GM18502 (cell line): Measurements from ENCODE around the gene COL13A1.

Experiments
- ATAC-seq: cut with Tn5 transposase; IDR thresholded peaks from one replicate; pipeline ENCODE4 v1.9.1; 2021; ENCODE audit warnings: mild to moderate bottlenecking; ENCODE audit not compliant: unreplicated experiment, poor library complexity

COL13A1 gene

DNA sequence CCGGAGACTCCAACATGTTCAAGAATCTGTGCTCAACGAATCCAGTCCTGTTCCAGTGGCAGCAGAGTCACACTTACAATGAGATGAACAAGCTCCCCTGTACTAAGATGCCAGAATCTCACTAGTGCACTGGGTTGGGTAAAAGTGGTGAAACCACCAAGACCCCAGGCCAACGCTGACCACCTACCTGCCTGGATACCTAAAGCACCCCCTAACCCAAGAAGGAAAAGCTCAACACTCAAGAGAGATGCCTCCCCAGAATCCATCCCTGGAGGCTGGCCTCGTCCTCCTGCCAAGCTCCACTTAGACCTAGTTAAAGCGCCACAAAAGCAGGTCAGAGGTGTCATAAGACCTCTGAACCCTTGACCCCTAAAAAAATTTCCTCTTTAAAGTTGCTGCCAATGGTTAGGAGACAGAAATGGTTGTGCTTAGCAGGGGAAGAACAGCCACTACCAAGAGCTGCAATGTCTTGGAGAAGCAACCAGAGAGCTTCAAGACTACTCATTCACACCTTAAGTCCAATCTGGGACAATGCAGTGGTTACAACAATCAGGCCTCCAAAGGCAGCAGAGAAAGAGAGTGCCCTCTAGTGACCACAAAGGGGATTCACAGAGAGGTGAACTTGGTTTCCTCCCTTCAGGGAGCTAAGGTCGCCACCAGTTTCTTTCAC lies 156.3 kb downstream of the COL13A1 start:
- ATAC-seq: no peak

DNA sequence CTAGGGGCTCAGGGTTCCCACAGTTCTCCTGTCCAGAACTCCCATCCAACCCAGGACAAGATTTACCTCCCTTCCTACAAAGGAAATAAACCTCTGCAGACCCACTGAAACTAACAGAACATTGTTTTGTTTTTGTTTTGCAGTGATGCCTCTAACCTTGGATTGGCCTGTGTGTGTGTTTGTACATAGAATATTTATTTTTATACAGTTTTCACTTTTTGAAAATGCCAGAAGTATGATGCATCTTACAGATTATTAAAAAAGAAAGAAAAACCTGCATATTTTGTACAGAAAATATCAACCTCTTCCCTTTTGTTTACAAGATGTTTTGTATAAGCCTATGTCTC lies 156.8 kb downstream of the COL13A1 start:
- ATAC-seq: no peak

DNA sequence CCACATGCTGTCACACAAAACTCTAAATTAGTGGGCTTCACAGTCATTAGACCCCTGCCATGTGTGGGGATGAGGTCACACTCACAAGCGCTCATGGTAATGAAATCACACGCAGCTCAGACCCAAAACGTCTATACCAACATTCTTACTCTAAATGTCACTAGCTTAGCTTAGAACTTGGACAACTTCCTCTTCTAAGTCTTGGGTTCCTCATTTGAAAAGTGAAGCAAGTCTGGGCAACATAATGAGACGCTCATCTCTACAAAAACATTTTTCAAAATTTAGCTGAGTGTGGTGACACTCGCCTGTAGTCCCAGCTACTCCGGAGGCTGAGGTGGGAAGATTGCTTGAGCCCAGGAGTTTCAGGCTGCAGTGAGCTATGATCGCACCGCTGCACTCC lies 158.2 kb downstream of the COL13A1 start:
- no peak for ATAC-seq

DNA sequence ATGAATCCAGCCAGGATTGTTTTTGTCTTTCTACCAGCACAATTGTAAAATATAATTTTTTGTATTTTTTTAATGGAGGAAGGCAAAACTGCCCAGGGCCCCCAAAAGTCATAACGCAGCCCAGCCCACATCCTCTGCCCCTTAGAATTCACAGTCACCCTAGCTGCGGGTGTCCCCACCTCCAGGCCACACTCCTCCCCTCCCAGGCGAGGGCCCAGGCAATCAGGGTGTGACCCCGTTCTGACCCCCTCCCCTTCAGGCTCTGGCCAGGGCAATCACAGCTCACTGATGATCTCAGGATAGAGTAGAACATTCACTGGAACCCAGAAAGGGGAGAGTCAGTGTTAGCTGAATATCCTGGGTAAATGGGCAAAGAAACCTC lies 158.9 kb downstream of the COL13A1 start:
- no peak for ATAC-seq

DNA sequence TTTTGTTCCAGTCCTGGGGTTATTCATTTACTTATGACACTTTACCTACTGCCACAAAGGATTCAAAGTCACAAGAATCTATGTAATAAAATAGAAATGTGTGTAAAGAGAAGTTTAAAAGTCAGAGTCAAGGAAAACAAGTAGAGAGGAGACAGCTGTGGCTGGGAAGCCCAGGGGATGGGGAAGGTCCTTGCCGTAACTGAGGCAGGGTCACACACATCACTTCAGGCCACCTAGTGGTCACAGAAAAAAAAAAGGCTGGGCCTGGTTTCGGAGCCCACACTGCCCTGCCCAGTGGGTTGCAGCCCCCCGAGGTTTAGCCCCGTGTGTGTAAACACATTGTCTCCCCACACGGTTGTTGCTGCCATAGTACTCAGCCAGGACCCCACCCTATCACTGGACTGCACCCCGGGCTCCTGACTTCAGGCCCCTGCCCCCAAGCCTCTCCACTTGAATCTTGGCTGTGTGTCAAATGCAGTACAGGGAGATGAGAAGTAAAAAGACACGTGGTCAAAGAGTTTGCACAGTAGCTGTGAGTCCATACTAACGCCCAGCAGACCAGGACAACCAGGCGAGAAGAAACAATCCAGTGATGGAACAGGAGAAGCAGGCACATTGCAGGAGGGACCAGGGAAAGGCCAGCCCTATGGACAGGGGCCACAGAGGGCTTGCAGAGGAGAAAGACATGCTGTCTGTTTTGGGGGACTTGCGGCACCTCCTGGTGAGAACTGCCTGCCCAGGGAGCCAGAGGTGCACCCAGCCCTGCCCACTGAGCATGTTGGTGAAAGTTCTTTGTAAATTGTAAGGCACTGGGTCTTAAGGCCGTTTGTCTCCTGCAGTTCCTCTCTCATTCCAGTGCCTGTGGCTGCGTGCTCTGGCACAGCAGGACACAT lies 159.5 kb downstream of the COL13A1 start:
- ATAC-seq: no peak

DNA sequence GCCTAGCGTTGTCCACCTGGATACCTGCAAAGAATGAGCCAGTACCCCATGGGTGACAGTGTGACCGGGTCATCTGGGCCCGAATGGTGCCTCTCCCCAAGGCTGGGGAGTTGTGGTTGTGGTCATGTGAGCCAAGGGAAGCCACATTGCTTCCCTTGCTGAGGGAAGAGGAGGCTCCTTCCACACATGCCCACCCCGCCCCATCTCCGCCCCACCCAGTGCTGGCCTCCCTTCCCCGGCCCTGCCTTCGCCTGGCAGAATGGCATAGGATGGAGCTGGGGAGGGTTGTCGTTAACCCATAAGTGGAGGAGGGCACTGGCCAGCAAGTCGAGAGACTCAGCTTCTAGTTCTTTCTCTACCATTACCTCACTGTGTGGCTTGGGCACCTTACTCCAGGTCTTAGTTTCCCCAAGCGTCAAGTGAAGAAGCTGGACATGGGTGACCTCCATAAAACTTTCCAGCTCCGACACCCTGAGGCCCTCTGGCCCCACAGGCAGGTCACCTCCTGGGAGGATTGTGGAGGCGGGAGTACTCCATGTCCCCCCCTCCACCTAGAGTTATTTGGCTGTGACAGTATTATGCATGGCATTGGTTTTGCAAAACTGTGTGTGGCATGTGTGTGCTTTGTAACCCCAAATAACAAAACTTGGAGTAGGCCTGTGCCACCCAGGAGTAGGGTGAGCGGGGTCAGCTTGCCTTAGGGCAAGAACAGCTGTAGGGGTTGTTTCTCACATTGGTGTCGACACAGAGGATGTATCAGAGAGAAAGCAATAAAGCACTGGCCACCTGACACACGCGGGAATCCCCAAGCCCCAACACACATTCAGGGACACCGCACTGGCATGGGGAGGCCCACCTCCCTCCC lies 160.4 kb downstream of the COL13A1 start:
- ATAC-seq: no peak

DNA sequence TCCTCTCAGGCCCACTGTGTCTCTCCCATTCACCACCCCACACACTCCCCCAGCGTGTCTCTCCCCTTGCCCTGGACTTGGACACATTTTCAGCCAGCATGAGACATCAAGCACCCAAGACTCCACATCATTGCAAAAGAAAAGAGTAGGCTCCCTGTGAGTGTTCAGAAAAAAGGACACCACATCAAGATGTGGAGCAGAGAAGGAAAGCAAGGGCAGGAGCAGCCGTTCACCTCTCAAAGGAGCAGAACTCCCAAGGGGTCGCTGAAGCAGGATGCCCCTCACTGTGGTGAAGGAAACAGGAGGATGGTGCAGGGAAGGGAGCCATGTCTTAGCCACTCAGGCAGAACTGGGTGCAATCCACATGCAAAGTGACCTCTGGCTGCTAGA lies 161.0 kb downstream of the COL13A1 start:
- no peak for ATAC-seq

DNA sequence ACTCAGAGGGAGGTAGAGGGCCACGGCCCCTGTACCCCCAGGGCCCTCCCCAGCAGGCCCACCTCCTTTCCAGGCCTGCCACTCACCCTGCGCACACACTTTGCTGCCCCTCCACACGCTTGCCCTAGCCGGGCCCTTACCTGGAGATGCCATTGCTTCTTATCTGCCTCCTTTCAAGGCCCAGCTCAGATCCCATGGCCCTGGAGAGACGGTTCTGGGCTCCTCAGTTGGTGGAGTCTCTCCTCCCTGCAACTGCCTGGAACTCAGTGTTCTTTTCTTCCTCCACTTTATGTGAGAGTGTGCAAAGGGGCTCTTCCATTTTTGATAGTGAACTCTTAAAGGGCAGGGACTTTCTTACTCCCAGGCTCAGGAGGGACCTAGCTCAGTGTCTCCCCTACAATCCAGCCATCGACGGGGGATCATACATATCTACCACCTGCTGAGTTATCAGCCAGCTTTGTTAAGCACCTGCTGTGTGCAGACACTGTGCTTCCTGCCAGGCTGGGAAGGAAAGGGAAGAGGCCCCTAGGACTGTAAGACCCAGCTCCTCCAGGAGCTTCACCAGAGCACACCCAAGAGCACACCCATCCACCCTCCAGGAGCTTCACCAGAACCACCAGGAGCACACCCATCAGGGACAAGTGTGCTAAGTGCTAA lies 161.6 kb downstream of the COL13A1 start:
- no peak for ATAC-seq

DNA sequence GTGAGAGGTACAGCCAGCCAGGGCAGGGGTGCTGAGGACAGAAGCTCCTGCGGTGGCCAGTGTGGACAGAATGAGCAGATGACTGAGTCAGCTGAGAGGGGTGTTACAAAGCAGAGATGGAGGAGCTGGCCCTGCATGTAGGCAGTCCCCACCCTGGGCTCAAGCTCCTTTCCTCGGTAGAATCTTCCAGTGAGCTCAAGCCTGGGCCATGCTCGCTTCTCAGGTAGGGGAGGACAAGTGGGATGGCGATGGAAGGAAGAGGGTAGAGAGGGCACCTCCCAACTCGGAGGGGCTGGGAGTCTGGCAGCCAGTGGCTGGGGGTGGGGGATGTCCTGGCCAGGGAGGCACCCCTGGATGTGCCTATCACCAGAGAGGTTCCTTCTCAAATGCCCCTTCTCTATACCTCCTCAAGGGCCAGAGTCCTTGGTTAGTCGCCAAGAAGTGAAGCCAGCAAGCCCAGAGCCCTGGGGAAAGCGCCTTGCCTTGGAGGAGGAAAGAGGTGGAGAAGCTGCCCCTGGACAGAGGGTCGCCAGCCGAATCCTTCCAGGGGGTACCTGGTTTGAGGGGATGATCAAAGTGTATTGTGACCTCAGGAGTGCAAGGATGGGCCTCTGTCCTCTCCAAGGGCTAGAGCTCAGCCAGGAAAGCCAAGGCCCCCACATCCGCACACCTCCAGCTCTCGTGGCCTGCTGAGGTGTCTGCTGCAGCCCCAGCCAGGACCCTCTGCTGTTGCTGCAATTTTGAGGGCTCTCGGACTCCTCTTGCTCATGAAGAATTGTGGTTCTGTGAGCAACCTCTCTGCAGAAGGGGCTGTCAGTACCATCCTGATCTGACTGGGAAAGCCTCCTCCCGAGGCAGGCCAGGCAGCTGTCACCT lies 162.4 kb downstream of the COL13A1 start:
- ATAC-seq: no peak

DNA sequence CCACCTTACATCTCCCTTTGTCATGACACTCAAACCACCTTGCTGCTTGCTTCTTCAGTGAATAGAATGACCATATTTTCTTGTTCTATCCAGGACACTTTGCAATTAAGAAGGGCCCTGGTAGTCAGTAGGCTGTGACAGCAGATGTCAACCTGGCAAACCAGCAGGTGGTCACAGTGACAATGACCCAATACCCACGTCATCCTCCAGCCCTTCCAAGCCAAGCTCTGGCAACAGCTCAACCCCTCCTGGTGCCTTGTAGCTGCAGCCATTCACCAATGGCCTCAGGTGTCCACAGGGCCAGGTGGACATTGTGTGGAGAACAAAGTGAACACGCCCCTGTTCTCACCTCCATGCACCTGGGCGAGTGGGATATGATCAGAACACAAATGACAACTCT lies 163.4 kb downstream of the COL13A1 start:
- ATAC-seq: no peak

DNA sequence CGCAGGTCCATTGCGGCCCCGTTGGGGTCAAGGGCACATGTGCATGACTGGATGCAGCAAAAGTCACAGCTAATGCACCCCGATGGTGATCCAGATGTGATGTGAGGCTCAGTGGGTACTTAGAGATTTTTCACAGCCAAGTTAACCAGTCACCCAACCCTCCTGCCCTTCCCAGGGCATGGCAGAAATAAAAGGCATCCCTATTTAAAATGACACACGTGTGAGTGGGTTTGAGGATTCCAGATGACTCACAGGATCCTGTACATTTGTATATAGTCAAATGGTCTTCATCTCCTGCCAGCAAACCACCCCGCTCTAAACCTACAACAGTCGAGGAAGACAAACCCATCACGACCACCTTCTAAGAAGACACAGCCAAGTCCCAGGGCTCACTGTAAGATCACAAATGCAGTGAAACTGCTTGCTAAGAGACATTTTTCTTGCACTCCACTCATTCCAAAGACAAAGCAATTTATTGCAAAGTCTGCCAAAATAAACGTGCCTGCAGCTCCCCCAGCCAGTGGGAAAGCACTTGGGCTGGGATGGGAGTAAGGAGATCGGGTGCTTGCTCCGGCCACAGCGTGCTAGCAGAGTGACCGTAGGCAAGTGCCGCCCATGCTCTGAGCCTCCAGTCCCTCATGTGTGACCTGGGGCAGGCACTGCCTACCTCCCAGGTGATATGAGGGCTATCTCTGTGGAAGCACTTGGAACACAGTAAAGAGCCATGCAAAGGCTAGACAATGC lies 164.4 kb downstream of the COL13A1 start:
- ATAC-seq: no peak

DNA sequence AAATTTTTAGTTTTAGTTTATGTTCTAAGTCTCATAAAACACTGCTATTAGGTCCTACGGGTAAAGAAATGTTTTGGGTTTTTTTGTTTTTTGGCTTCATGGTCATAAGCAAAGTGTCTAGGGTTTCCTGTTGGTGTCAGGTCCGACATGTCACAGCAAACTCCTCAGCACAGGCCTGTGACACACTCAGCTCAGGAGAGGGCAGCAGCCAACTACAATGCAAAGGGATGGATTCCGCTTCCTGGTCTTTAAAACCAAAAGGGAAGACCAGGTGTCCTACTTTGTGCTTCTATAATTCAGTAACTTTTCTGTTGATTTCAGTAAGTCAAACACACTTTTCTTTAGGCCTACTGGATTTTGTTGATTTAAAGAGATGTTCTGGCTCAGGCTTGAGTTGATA lies 167.1 kb downstream of the COL13A1 start:
- ATAC-seq: no peak

DNA sequence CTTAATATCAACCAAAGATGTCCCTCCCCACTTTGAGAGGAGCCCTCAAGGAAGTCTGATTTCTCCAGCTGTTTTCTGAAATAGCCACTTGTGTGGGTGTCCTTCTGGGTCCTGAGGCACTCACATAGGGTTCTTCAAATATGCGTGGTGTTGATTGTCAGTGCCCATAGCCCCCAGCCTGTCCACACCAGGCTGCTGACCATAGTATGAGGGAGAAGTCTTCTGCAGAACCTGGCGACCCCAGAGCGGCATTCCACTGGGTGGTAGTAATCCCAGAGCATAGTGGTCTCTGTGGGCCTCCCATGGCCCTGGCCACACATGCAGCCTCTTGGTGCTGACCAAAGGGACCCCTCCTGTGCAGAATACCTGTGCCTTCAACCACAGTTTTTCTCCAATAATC lies 168.3 kb downstream of the COL13A1 start:
- ATAC-seq: no peak

DNA sequence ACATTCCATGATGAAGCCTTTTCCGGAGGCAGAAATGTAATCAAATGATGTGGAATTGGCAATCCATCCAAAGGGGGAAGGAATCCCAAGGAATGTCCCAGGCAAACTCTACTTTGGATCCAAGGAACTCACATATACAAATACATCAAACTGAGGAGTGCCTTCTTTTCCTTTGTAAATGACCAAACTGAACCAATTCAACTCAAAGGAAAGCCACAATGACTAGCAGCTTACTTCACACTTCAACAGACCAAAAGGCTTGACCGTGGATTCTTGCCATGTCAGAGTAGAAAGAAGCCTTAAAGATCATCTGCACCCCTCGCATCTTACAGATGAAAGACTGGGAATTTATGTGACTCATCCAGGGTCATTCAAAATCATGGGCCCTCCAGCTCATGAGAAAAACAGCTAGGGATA lies 171.3 kb downstream of the COL13A1 start:
- ATAC-seq: no peak

DNA sequence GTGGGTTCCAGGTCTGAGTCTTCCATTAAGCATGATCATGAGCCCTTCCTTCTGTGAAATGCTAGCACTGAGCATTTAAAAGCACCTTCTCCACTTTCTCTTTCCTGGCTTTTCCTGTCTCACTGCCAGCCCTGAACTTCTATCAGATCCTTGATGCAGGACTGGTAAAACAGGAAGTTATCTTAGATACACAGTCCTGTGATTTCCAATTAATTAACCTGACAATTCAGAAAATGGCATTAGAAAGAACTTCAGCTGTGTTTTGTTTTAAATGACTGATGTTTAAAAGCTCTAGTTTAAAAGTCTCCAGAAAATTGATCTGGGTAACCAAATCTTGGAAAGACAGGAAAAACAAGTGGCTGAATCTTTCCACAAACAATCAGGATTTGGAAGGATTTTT lies 172.0 kb downstream of the COL13A1 start:
- no peak for ATAC-seq

DNA sequence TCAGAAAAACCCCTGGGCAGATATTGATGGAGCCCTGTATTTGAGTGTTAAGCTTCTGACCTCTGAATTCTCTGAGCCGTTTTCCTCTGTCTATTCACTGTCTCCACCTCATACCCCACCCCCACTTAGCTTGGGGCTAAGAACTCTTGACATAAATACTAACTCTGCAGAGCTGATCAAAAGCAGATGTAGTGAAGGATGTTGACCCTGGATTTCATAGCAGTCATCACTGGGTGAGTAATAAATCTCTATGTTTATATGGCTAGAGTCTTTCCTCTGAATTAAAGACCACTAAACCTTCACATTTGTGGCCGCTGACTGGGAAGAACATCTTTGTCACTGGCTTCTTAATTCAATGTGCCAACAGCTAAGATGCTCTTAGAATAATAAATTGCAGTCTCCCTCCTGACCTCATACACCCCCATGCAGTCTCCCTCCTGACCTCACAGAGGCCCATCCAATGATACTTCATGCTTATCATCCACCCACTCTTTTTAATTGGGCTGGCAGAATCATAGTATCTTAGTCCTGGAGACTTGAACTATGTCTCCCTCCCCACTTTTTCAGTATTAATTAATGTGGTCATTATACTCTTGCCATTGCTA lies 172.9 kb downstream of the COL13A1 start:
- ATAC-seq: no peak

DNA sequence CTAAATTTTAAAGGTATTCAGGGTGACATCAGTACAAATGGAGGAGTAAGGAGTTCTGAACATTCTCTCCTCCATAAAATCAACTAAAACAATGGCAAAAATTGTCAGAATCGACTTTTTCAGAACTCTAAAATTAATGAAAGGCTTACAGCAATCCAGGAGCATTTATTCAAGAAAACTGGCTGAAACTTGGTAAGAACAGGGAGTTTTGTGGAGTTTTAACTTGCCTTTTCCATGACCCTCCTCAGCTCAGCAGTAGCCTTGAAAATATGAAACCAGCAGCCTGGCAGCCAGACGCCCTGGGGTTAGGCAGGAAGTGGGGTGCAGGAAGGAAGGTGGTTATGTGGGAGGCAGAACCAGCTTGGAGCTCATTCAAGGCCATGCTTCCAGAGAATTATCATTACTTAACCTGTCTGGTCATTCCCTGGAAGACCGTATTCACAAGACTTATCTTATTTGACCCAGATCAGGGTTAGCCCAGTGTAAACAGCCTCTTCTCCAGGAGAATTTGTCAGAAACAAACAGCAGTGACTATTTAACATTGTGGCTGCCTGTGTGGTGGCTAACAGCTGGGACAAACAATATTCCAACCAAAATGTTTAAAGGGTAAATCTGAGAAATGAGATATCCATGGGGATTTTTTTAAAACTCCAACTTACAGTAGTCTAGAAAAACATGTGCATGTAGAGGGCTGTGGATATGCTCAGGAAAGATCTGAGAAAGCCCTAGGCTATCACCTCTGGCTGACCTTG lies 175.3 kb downstream of the COL13A1 start:
- no peak for ATAC-seq

DNA sequence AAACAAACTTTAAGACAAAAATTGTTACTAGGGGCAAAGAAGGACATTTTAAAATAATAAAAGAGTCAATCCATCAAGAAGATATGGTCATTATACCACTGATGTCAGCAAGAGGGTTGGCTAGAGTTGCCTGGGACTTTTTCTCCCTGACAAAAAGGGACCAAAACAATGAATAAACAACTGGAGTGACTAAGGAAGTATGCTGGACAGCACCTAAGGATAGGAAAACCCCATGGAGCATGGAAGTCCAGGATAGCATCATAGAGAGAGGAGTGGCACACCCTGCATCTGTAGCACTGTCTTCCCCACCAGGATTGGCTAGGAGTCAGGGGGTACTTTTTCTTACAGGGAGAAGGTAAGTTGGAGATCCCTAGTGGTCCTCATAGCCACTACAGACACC lies 177.5 kb downstream of the COL13A1 start:
- no peak for ATAC-seq
